HuH-7 (cell line): Measurements from ENCODE around the gene ZFHX3.

Experiments used
- DNase-seq: peaks from one replicate; pipeline ENCODE4 v3.0.0; 2011; ENCODE audit warnings: low spot score

ZFHX3 gene

DNA sequence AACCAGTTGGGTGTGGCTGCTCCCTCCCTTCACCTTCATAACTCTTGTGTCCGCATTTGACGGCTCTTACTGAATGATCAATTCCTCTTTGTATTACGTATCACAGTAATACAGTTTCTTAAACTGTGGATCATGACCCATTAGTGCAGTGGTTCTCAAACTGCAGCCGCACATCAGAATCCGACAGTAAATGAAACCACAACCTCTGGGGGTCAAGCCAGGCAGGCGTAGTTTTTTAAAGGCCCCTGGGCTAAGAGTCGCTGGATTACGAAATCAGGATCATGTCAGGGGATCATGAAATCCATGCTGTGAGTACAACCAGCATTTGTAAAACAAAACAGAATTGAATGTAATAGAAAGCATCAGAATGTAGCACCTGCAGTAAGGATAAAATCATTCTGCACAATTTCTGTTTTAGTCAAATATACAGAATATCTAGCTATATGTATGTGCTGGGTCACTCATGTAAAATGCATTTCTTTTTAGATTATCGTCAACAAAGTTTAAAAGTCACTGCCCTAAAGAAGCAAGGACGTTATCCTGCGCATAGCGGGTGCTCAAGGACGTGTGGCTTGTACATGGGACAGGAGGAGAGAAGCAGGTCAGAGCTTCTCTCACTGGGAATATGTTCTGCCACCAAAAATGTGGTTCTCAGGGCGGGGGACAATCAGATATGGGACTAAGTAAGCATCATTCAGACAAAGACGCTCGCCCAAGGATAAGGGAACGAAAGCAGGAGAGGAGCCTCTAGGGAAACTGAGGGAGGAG is 113.1 kb downstream of the ZFHX3 start:
- DNase-seq, result no peak

DNA sequence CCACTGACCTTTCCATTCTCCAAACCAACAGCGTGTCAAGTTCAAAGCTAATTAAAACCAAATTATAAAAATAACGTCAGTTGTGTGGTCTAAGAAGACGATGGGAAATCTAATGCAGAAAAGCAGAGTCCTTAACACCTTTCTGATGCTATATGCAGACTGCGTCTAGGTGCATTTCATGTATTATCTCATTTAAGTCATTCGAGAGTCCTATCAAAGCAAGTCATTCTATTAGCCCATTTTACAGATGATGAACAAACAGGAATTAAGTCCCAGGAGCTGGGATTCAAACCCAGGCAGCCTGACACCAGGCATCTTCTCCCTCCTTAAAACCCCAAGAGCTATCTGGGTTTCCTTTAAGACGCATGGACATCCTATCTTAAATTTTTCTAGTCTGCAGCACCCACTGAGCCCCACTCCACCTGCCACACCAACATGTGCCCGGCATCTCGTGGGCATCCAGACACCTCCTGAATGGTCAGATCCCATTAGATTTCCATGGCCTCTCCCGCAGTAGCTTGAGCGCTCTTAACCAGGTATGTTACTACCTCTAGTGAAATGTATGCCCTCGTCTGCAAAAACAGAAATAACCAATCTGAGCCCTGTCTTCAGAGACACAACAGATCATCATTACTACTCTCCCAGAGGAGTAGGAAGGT is 115.1 kb downstream of the ZFHX3 start:
- DNase-seq, result no peak

DNA sequence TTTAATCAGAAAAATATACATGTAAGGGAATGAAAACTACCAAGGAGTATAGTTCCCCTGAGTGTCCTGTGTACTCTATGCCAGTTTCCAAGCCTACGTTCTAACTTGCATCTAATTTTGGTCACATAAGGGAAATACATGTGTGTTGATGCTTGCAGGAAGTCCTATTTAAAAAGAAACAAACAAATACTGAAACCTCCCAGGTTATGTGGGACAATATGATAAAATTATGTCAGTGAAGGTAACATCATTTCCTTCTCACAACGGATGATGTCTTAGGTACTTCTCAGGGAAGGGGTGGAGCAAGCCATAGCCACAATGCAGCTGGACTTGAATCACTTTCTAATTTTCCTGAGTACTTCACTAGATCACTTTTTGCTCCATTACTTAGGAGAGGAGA is 115.9 kb downstream of the ZFHX3 start:
- no peak for DNase-seq

DNA sequence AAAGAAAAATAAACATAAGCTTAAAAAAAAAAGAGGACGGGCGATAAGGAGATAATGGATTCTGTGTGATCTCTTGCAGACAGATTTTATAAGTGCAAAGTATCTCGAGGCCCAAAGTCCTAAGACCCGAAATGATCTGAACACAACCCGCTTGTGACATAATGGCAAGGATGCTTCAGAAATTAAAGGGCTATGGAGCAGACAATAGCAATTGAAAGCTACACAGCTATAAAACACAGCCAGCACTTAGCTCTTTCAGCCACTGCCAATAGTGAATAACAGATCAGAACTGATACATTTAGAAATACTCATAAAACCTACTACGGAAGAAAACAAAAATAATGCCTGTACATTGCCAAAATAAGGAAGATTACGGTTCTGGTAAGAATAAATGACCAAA is 117.5 kb downstream of the ZFHX3 start:
- no peak for DNase-seq

DNA sequence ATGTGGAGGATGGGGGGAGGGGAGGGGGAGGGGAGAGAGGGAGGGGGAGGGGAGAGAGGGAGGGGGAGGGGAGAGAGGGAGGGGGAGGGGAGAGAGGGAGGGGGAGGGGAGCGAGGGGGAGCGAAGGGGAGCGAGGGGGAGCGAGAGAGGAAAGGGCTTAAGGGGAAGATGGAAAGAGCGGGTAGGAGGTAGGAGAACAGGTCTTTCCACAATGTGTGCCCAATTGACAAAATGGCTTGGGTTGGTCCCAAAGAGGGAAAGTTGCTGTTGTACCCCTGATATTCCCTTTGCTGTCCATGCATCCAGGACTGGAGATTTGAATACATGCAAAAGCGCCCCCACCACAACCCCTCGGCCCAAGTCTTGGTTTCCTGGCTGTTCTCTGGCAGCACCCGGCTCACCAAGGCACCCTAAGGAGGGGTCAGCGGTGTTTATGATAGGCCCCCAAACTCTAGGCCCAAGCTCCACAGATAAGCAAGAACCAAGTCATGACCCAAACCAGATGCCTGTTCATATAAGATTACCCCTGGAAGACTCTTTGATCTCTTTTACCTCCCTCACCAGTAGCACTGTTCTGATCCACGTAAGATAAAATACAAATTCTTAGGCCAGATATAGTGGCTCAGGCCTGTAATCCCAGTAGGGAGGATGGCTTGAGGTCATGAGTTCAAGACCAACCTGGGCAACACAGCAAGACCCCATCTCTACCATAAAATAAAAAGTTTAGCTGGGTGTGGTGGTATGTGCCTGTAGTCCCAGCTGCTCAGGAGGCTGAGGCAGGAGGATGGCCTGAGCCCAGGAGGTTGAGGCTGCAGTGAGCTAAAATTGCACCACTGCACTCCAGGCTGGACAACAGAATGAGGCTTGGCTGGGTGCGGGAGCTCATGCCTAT is 119.6 kb downstream of the ZFHX3 start:
- DNase-seq, result no peak

DNA sequence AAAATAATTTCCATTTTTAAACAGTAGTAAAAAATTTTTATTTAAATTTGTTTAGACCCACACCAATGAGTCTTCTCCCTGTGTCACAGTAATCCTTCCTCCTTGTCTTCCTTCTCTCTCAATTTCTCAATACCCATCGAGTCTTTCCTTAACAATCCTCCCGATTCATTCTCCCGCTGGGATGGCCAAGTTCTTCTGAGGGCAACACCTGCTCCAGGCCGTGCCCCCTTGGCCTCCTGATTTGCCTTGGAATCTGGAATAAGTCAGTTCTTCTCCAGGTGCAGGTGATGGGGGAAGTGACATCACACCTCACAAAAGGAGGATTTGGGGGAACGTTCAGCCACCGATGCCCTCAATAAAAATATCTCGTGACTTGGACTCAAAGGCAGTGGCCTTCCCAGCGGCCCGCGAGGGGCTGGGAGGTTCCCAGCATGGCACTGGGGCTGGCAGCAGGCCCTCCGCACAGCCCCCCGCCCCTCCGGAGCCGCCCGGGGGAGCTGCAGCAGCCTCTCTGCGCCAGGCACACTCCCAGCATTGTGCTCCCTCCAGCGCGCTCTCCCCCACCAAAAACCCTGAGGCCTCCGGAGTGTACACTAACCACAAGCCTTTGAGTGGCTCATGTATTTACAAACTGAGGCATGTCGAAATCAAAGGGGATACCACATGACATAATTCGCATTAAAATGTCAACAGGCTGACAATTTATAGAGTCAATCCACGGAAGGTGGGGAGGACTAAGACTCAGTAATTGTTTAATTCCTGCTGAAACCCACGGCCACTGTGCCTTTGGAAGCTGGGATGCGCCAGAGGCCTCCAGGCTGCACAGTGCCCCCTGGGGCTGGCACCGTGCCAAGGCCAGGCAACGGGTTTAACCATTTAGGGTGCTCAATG is 120.5 kb downstream of the ZFHX3 start:
- DNase-seq, result peak; percentile 81

DNA sequence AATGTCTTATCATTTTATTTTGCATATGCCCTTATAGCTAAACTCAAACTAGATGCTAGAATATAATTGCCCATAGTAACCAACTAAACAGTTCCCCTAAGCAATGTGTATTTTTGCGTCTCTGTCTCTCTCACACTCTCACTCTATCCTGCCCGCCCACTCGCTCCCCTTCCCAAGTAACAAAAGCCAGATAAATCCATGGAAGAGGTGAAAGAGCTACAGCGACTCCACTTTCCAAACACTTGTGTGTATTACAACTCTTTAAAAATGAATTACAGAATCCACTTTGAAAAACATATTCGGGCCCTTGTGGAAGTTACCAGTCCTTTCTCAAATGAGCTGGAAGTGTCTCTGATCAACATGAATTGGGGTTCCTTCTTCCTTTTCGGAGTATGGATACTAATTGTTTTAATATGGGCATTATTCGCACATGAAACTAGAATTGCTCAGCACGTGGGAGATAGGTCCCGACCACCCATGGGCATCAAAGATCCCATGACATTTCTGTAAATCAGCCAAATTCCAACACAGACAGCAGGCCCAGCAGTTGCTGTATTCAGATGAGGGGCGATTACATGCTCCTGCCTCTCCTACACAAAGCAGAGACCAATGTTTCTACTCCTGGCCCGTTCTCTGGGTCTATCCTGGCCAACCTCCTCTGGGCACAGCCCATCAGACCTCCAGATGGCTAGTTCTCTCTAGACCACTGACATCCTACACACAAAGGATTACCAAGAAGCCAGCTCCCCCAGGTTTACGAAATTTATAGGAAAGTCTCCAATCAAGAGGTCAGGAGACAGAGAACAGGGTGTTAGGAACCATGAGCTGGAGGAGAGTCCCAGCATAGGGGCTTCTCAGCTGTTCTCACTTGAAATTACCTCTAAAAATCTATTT is 121.5 kb downstream of the ZFHX3 start:
- no peak for DNase-seq

DNA sequence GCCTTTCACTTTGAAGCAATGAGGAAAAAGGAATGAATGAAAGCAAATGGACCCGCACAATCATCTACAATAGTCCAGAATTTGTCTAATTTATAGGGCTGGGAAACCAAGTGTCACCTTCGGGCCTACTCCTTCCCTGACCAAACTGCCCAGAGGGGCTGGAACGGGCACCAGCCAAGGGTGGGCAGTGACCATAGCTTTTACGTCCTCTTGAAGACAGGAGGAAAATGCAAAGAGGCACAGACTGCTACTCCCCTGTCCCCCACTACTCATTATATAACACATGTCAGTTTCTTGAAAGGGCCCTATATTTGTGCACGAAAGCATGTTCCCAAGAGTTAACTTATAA is 122.3 kb downstream of the ZFHX3 start:
- no peak for DNase-seq

DNA sequence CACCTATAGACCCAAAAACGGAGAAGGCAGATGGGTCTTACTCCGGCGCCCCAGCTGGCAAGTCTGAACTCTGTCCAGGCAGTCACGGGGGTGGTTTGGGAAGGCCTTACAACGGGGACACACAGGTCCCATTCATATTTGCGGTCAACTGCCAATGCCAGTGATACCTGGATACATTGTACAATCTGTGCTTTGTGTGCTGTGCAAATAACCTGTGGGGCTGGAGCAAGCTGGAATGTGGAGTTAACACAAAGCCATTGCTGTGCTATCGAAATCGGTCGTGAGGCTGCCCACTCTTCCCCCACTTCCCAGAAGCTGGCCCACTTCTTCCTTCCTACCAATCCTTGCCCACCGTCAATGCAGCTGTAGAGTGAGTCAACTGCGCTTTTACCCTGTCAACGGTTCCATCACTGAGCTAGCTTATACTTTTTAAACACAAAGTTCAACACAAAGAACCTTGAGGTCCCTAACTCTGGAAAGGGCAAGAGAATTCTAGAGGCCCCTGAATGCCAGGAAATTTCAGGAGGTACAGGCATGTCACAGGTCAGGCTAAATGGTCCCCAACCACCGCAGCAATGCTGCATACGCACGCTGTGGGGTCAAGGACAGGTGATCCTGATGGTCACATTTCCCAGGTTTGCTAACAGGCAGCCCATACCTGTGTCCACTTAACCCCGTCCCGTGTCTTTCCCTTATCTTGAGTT is 122.8 kb downstream of the ZFHX3 start:
- DNase-seq, result peak; percentile 88

DNA sequence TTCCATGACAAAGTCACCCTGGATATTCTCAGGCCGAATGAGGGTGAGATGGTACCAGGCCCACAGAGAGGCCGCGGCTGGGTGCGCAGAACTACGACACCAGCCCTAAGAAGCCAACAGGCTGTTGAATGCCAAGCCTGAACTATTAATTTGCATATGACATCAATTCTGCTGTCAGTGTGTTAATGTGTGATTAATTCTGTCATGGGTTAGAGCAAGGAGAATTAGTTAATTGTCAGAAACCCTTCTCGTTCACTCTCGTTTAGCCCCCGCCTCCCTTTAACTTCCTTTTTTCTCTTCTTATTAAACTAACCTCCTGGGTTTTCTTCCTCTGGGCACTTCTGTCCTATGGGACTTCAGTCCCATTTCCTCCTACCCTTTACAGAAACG is 123.4 kb downstream of the ZFHX3 start:
- DNase-seq, result no peak

DNA sequence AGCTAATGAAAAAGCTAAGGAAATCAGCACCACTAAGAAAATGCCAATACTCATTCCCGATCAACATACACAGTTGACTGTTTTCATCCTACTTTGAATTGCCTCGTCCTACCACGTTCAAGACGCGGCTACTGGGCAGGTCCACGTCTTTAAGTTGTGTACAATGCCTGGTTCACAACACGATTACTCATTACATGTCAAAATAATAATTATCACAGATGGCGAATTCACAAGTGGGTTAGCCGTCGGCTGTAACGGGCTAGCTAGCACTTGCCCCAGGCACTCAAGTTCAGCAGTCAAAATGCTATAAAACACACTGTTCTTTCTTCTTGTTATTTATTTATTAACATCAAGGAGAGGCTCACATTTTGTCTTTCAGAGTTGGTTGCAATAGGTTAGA is 124.2 kb downstream of the ZFHX3 start:
- DNase-seq, result no peak

DNA sequence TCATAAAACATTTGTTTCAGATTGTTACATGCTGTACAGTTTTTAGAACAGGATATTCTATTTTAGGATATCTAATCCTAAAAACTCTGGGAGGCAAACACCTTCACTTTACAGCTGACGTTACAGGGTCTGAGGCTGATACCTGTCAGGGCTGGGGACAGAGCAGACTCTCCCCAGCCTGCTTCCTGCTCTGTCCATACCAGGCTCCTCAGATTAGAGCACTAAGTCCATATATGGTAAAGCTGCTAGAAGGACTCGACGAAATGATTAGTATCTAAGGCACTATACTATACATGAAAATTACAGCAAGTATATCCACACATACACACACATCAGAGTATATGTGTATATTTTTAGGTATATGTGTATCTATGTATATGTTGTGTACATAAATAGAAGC is 125.2 kb downstream of the ZFHX3 start:
- DNase-seq, result no peak

DNA sequence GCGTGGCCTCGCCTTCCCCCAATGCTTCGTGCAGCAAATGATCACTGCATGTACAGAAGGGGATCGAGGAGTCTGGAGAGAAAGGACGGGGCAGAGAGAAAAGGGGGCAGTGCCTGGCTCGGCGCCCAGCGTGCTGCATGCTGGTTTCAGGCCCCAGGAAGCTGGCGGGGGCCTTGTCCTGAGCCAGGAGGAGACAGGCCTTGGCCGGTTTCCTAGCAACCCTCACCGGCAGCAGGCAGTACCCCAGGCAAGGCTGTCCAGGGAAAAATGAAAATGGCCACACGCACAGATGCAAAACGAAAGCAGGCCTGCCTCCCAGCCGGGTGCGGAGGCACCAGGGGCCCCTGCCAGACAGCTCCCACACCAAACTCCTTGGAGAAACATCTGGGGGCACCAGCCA is 126.3 kb downstream of the ZFHX3 start:
- DNase-seq, result no peak

DNA sequence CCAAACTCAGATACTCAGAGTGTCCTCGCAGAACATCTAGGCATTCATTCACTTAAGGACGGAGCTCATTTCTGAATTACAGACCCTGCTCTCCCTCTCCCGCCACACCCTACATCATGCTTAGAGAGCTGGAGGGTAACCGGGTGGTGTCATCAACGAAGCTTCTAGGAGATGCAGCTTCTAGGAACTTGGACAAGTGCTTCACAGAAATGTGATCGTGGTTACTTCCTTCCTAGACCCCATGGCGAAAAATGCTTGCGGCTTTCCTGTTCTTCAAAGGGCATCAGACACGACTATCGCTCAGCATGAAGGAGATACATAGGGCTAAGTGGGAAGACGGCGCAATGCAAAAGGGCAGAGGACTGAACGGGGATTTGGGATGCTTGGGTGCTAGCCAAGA is 126.8 kb downstream of the ZFHX3 start:
- no peak for DNase-seq

DNA sequence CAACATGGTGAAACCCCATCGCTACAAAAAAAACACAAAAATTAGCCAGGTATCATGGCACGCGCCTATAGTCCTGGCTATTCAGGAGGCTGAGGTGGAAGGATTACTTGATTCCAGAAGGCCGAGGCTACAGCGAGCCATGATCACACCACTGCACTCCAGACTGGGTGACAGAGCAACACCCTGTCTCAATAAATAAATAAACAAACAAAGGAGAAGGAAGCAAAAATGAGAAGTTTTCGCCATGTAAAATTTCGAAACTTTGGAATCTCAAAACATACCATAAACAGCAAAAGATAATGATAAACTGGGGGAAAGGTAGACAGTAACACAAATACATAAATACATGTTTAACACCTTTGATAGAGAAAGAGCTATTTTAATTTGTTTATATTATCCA is 130.9 kb downstream of the ZFHX3 start:
- no peak for DNase-seq

DNA sequence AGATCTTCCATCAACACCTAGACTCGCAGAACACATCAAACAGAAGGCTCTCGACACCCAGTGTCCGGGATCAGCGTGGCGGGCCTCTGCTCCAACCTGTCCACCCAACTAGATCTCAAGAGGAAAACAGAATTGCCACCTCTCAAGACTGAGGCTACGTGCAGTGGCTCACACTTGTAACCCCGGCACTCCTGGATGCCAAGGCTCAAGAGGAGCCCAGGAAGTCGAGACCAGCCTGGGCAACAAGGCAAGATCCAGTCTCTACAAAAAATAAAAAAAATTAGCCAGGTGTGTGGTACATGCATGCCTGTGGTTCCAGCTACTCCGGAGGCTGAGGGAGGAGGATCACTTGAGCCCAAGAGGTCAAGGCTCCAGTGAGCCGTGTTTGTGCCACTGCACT is 132.6 kb downstream of the ZFHX3 start:
- DNase-seq, result no peak

DNA sequence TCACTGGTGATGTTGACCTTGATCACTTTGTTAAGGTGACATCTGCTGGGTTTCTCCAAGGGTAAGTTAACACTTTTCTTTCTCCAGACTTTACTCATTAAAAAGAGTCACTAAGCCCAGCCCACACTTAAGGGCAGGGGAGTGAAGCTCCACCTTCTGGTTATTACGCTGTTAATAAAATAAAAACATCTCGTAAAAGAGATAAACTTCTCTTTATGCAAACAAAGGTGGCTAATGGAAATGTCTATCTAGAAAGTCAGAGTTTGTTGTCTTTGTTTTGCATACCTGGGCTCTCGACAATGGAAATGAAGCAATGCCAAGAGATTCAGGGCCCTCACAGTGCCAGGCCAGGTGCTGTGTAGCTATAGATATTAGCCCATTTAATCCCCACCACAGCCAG is 134.4 kb downstream of the ZFHX3 start:
- DNase-seq, result no peak

DNA sequence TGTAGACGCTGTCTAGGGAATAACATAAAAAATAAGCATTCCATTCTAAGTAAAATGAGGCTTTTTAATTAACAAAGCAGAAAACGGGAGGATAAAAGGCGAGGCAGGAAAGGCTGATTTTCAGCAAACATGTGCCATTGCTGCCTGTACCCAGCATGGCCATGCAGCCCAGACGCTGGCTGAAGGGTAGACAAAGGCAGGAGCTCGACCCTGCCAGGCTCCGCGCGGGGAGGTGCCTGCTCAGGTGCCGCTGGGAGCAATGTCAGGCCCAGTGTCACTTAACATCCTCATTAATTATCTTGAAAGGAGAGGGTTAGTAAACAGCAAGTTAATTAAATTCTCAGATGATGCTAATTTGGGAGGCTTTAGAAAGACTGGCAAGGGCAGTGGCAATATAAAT is 136.0 kb downstream of the ZFHX3 start:
- DNase-seq, result no peak

DNA sequence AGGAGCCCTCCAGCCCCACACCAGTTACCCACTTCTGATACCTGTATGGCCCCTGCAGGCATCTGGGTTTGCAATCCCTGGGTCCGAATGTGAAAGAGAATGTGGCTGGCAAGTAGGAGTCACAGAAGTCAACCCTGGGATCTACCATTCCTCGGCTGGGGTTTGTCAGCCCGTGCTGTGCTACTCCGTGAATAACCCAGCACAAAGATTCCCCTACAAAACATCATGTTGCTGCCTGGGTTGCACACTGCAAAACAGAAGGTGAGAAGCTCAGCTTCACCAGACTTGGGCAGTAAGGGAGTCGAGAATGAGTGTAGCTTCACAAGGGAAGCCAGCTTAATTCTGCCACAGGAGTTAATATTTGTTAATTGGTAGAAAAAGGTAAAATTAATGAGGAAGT is 137.1 kb downstream of the ZFHX3 start:
- no peak for DNase-seq

DNA sequence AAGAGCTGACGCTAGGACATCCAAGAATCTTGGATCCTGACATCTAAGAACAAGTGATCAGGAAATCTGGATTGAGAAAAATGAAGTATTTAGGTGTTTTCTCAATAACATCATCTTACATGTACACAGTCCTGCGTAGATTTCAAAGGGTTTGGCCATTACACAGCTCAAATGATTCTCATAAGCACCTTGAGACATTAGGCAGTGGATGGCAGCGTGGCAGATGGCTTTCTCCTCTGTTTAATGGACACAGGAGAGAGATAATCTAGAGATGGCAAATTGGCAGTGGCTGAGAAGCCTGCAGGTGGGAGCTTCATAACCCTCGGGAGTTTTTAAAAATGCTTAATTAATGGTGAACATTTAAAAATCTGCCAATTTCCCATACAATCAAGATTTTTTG is 137.5 kb downstream of the ZFHX3 start:
- no peak for DNase-seq
